MV-4-11 (cell line): Measurements from ENCODE around the gene GREB1.
A peak's percentile ranks its signal among the peaks of the same experiment; 100 is the strongest.

ENCODE experiments used
- DNase-seq: peaks from one replicate; lab custom pipeline; 2025; lab: John Stamatoyannopoulos, UW

The GREB1 gene

GRCh38 chr2:11533278-11534070 lies at the start of gene GREB1:
Gene GREB1, plus strand, starts transcription at chr2:11534045. Its CDS starts 22,570 bp downstream, at chr2:11556615.
- peak; percentile 79 for DNase-seq

GRCh38 chr2:11488809-11489208 lies 45.0 kb upstream of the GREB1 start:
- DNase-seq: no peak

GRCh38 chr2:11490194-11490593 lies 43.7 kb upstream of the GREB1 start:
- no peak for DNase-seq

- no peak for DNase-seq
Observed at GRCh38 chr2:11491348-11491933, 42.4 kb upstream of the GREB1 start.

- DNase-seq: no peak
Observed at GRCh38 chr2:11492244-11492643, 41.6 kb upstream of the GREB1 start.

GRCh38 chr2:11492720-11493119 lies 41.1 kb upstream of the GREB1 start:
- DNase-seq: no peak

GRCh38 chr2:11493282-11493681 lies 40.6 kb upstream of the GREB1 start:
- DNase-seq: no peak

- no peak for DNase-seq
Observed at GRCh38 chr2:11494310-11494709, 39.5 kb upstream of the GREB1 start.

- DNase-seq: peak; percentile 27
Observed at GRCh38 chr2:11495844-11496681, 37.8 kb upstream of the GREB1 start.

- peak; percentile 11 for DNase-seq
Observed at GRCh38 chr2:11498543-11499034, 35.3 kb upstream of the GREB1 start.

GRCh38 chr2:11499081-11499743 lies 34.6 kb upstream of the GREB1 start:
- DNase-seq: no peak

GRCh38 chr2:11500702-11501303 lies 33.0 kb upstream of the GREB1 start:
- DNase-seq: no peak

- no peak for DNase-seq
Observed at GRCh38 chr2:11502740-11503292, 31.0 kb upstream of the GREB1 start.

GRCh38 chr2:11503354-11503927 lies 30.4 kb upstream of the GREB1 start:
- DNase-seq: no peak

GRCh38 chr2:11505652-11506610 lies 27.9 kb upstream of the GREB1 start:
- DNase-seq: no peak

GRCh38 chr2:11506611-11506969 lies 27.3 kb upstream of the GREB1 start:
- DNase-seq: no peak

- no peak for DNase-seq
Observed at GRCh38 chr2:11507517-11507916, 26.3 kb upstream of the GREB1 start.

- no peak for DNase-seq
Observed at GRCh38 chr2:11508279-11508678, 25.6 kb upstream of the GREB1 start.

GRCh38 chr2:11509657-11510360 lies 24.0 kb upstream of the GREB1 start:
- no peak for DNase-seq
